SK-N-SH (cell line): ENCODE results near the gene PARP9. TPM values are rescaled to one million over a fixed set of nuclear protein-coding genes. Genes with fewer than 3 reads are reported as not detected.
A peak's percentile ranks its signal among the peaks of the same experiment; 100 is the strongest.

ENCODE experiments used
- CTCF ChIA-PET: fragments of 300-600, 350-600 bp; formaldehyde crosslinking; extraction: SDS; loops from one replicate; lab custom pipeline; 2021; lab: Yijun Ruan, JAX
- POLR2A ChIA-PET: fragments of 350-600 bp; sonication (Branson Sonifier 250); formaldehyde crosslinking; extraction: SDS; loops from one replicate; lab custom pipeline; 2020; ENCODE audit warnings: antibody characterized with exemption, inconsistent platforms; lab: Yijun Ruan, JAX
- DNase-seq: peaks from one replicate; pipeline ENCODE4 v3.0.0; 2012
- H2AFZ ChIP-seq: fragments of 200-600 bp; sonication (generic); 2 replicates; pipeline ENCODE4 v1.8.1; 2016; ENCODE audit warnings: antibody characterized with exemption, mild to moderate bottlenecking, low read depth
- H3F3A ChIP-seq: fragments of 200-600 bp; sonication (generic); replicated peaks from 2 replicates; pipeline ENCODE3; 2016; ENCODE audit warnings: antibody characterized with exemption, mild to moderate bottlenecking; ENCODE audit not compliant: insufficient read depth
- H3K27ac ChIP-seq, 2 experiments: fragments of 200-500 bp in 1 of 2; fragments of 200-600 bp in 1 of 2; sonication (Bioruptor generic) in 1 of 2; sonication (generic), shearing (Covaris generic) in 1 of 2; 2 replicates each; pipeline versions ENCODE4 v1.5.1 to v1.6.1; 2014 to 2016; ENCODE audit warnings: low read depth in 2 of 2, inconsistent platforms in 1 of 2, low read length in 1 of 2, mild to moderate bottlenecking in 1 of 2, mixed read lengths in 1 of 2
- H3K27me3 ChIP-seq: fragments of 200-600 bp; sonication (generic), shearing (Covaris generic); 2 replicates; pipeline ENCODE4 v1.6.1; 2016; ENCODE audit warnings: mixed run types; ENCODE audit not compliant: insufficient read depth
- H3K36me3 ChIP-seq, 2 experiments: fragments of 200-500 bp in 1 of 2; fragments of 200-600 bp in 1 of 2; sonication (Bioruptor generic) in 1 of 2; sonication (generic) in 1 of 2; replicated peaks in 1 of 2; 2 replicates each; pipeline versions ENCODE3 to v1.5.1; 2014 to 2016; ENCODE audit warnings: low read length in 1 of 2, mild to moderate bottlenecking in 1 of 2; ENCODE audit not compliant: insufficient read depth in 2 of 2, control insufficient read depth in 1 of 2
- H3K4me1 ChIP-seq, 2 experiments: fragments of 200-500 bp in 1 of 2; fragments of 200-600 bp in 1 of 2; sonication (Bioruptor generic) in 1 of 2; sonication (generic), shearing (Covaris generic) in 1 of 2; 2 replicates each; pipeline versions ENCODE4 v1.5.1 to v1.6.1; 2014 to 2016; ENCODE audit warnings: low read depth in 1 of 2, low read length in 1 of 2, mixed run types in 1 of 2; ENCODE audit not compliant: insufficient read depth in 2 of 2, control insufficient read depth in 1 of 2
- H3K4me2 ChIP-seq: fragments of 200-600 bp; sonication (generic), shearing (Covaris generic); 2 replicates; pipeline ENCODE4 v1.6.1; 2017; ENCODE audit warnings: mixed run types
- H3K4me3 ChIP-seq, 2 experiments: fragments of 200-500 bp in 1 of 2; fragments of 200-600 bp in 1 of 2; sonication (Bioruptor generic) in 1 of 2; sonication (generic), shearing (Covaris generic) in 1 of 2; 2 replicates each; pipeline versions ENCODE4 v1.5.1 to v1.8.1; 2014 to 2016; ENCODE audit warnings: low read depth in 2 of 2, inconsistent platforms in 1 of 2, low read length in 1 of 2, mild to moderate bottlenecking in 1 of 2, mixed read lengths in 1 of 2, moderate library complexity in 1 of 2
- H3K79me2 ChIP-seq: fragments of 200-600 bp; sonication (generic); 2 replicates; pipeline ENCODE4 v1.8.1; 2017; ENCODE audit warnings: mild to moderate bottlenecking; ENCODE audit not compliant: insufficient read depth
- H3K9ac ChIP-seq: fragments of 200-600 bp; sonication (generic); 2 replicates; pipeline ENCODE4 v1.6.1; 2017; ENCODE audit warnings: mixed run types
- H3K9me2 ChIP-seq: fragments of 200-600 bp; sonication (generic); 2 replicates; pipeline ENCODE4 v1.6.1; 2017; ENCODE audit warnings: mixed run types
- H3K9me3 ChIP-seq: fragments of 200-600 bp; sonication (generic); 2 replicates; pipeline ENCODE4 v1.6.1; 2017; ENCODE audit warnings: mixed run types, mild to moderate bottlenecking, moderate library complexity
- H4K20me1 ChIP-seq: fragments of 200-600 bp; sonication (generic); 2 replicates; pipeline ENCODE4 v1.6.1; 2017; ENCODE audit warnings: mild to moderate bottlenecking, mixed run types; ENCODE audit not compliant: insufficient read depth
- CHD2 ChIP-seq: fragments of 150-350 bp; IDR thresholded peaks from 2 replicates; pipeline ENCODE4 v1.6.1; 2018; ENCODE audit warnings: low read length; ENCODE audit not compliant: partially characterized antibody
- ELF1 ChIP-seq: IDR thresholded peaks from 2 replicates; pipeline ENCODE4 v1.4.0; 2012
- EP300 ChIP-seq, 2 experiments: IDR thresholded peaks; 2 replicates each; pipeline versions ENCODE4 v1.4.0 to v1.6.1; 2012; ENCODE audit warnings: borderline replicate concordance in 1 of 2, low read depth in 1 of 2, low read length in 1 of 2
- EZH2phosphoT487 ChIP-seq: fragments of 200-600 bp; sonication (generic); IDR thresholded peaks from 2 replicates; pipeline ENCODE4 v1.6.1; 2017; ENCODE audit warnings: low read depth, mixed run types, mild to moderate bottlenecking, antibody characterized with exemption, moderate library complexity, borderline replicate concordance
- FOSL2 ChIP-seq: IDR thresholded peaks from 2 replicates; pipeline ENCODE4 v1.4.0; 2012; ENCODE audit warnings: low read depth, mild to moderate bottlenecking, moderate library complexity, borderline replicate concordance
- FOXM1 ChIP-seq: IDR thresholded peaks from 2 replicates; pipeline ENCODE4 v1.4.0; 2012; ENCODE audit warnings: low read depth, mild to moderate bottlenecking
- GABPA ChIP-seq: IDR thresholded peaks from 2 replicates; pipeline ENCODE4 v1.4.0; 2012; ENCODE audit warnings: low read depth, mild to moderate bottlenecking
- GATA2 ChIP-seq: sonication (generic); formaldehyde crosslinking; IDR thresholded peaks from 2 replicates; pipeline ENCODE4 v1.5.0; 2020; ENCODE audit warnings: mild to moderate bottlenecking, missing genetic modification reagents
- JUND ChIP-seq: IDR thresholded peaks from 2 replicates; pipeline ENCODE4 v1.4.0; 2012
- MAX ChIP-seq: IDR thresholded peaks from 2 replicates; pipeline ENCODE4 v1.4.0; 2012; ENCODE audit warnings: low read depth
- MEF2A ChIP-seq: IDR thresholded peaks from 2 replicates; pipeline ENCODE4 v1.4.0; 2012; ENCODE audit warnings: low read depth, borderline replicate concordance
- MXI1 ChIP-seq: IDR thresholded peaks from 2 replicates; pipeline ENCODE4 v1.6.1; 2012; ENCODE audit warnings: mild to moderate bottlenecking, low read depth, low read length, improper control_type of control experiment
- NRF1 ChIP-seq: IDR thresholded peaks from 2 replicates; pipeline ENCODE4 v1.6.1; 2012; ENCODE audit warnings: low read depth, mild to moderate bottlenecking, low read length
- PBX3 ChIP-seq: IDR thresholded peaks from 2 replicates; pipeline ENCODE4; 2012
- POLR2AphosphoS5 ChIP-seq: IDR thresholded peaks from 2 replicates; pipeline ENCODE4 v1.6.1; 2012; ENCODE audit warnings: low read depth, low read length
- RAD21 ChIP-seq: IDR thresholded peaks from 2 replicates; pipeline ENCODE4 v1.6.1; 2012; ENCODE audit warnings: mild to moderate bottlenecking, low read length
- RCOR1 ChIP-seq: fragments of 150-350 bp; IDR thresholded peaks from 2 replicates; pipeline ENCODE4 v1.6.1; 2017; ENCODE audit warnings: antibody characterized with exemption, low read length
- RFX5 ChIP-seq: IDR thresholded peaks from 2 replicates; pipeline ENCODE4 v1.6.1; 2012; ENCODE audit warnings: mild to moderate bottlenecking, improper control_type of control experiment, low read length
- SIN3A ChIP-seq: IDR thresholded peaks from 2 replicates; pipeline ENCODE4 v1.6.1; 2012; ENCODE audit warnings: low read depth, mild to moderate bottlenecking, low read length, moderate library complexity, borderline replicate concordance
- SMC3 ChIP-seq: IDR thresholded peaks from 2 replicates; pipeline ENCODE4 v1.6.1; 2012; ENCODE audit warnings: low read depth, low read length, improper control_type of control experiment
- TAF1 ChIP-seq: IDR thresholded peaks from 2 replicates; pipeline ENCODE4 v1.6.1; 2012; ENCODE audit warnings: low read depth, mild to moderate bottlenecking, low read length, moderate library complexity, borderline replicate concordance
- TCF12 ChIP-seq: IDR thresholded peaks from 2 replicates; pipeline ENCODE4 v1.4.0; 2012
- TEAD4 ChIP-seq: IDR thresholded peaks from 2 replicates; pipeline ENCODE4 v1.4.0; 2012; ENCODE audit warnings: mild to moderate bottlenecking, borderline replicate concordance; ENCODE audit not compliant: insufficient read depth
- USF1 ChIP-seq: IDR thresholded peaks from 2 replicates; pipeline ENCODE4 v1.4.0; 2012; ENCODE audit warnings: low read depth, borderline replicate concordance
- USF2 ChIP-seq: fragments of 150-350 bp; IDR thresholded peaks from 2 replicates; pipeline ENCODE4 v1.6.1; 2017; ENCODE audit warnings: antibody characterized with exemption, low read length, low read depth, borderline replicate concordance
- ZBTB33 ChIP-seq: IDR thresholded peaks from 2 replicates; pipeline ENCODE4 v1.4.0; 2012; ENCODE audit warnings: low read depth, borderline replicate concordance
- WGBS: methylation state at CpG from one replicate; pipeline ENCODE4 v1.1.6; 2017; ENCODE audit warnings: low lambda C conversion rate; 5-methylcytosine and 5-hydroxymethylcytosine counted together
- polyA plus RNA-seq, 3 experiments: library from polyadenylated mRNA; depleted of rRNA; stranded (reverse); fragments of >200 nt; gene quantifications; 2 replicates each; pipeline ENCODE4 v1.2.3, GENCODE V29; 2012

PARP9 gene
- polyA plus RNA-seq, 1 of the 3 experiments (the other 2 are of a cell fraction) = 13.5 TPM

GRCh38 chr3:122564155-122564912, at the start of gene PARP9, which contains the start of gene DTX3L (continued):
- TF ChIP-seq JUND (no peak), FOSL2 (no peak), EP300 (IDR thresholded peaks at IDR 0.05; ENCODE audit: borderline replicate concordance in 1 of 2, low read depth in 1 of 2, low read length in 1 of 2) (peak; percentile 8 to 9; a peak in 1 of 4 replicates), MXI1 (peak; percentile 94), GABPA (no peak), SMC3 (no peak), RFX5 (no peak), TCF12 (0 out of 2 replicates have a peak, but pooled peaks have one; percentile 7), ZBTB33 (no peak), RAD21 (no peak), ELF1 (0 out of 2 replicates have a peak, but pooled peaks have one; percentile 10), GATA2 (CRISPR knock-in tag) (no peak)

GRCh38 chr3:122612696-122613095, 48.6 kb upstream of the PARP9 start:
- Histone ChIP-seq H3K9me3 (no peaks in the 10 kb centered on the region), H4K20me1 (no peaks in the 10 kb centered on the region), H3K27me3 (no peaks in the 10 kb centered on the region), H3K4me3 (no peak overlapping the region), H3F3A (no peaks in the 10 kb centered on the region), H2AFZ (no peak overlapping the region), H3K9me2 (no peaks in the 10 kb centered on the region), H3K4me2 (no peak overlapping the region), H3K27ac (no peak overlapping the region), H3K4me1 (no peaks in the 10 kb centered on the region), H3K79me2 (no peaks in the 10 kb centered on the region), H3K36me3 (no peaks in the 10 kb centered on the region), H3K9ac (no peak overlapping the region)
- TF ChIP-seq MAX (no peak), CHD2 (no peak), USF2 (no peak), FOSL2 (no peak), SMC3 (no peak), USF1 (no peak), RFX5 (no peak), PBX3 (no peak), TEAD4 (no peak), EZH2phosphoT487 (no peak), MEF2A (no peak), POLR2AphosphoS5 (no peak), RCOR1 (no peak), TAF1 (no peak), NRF1 (no peak), SIN3A (no peak), FOXM1 (no peak), JUND (no peak)
- 88% methylated on average over 5 of the region's 5 CpGs for WGBS
- ChIA-PET CTCF (no interaction called here), POLR2A (no interaction called here)
- DNase-seq = no peak
